ENCODE results near the gene ATG5.

Gene ATG5

GRCh38 chr6:106180208-106180607 is 145.4 kb downstream of the ATG5 start:
- no peak for DNase-seq (ENCODE audit: low read depth)

DNA sequence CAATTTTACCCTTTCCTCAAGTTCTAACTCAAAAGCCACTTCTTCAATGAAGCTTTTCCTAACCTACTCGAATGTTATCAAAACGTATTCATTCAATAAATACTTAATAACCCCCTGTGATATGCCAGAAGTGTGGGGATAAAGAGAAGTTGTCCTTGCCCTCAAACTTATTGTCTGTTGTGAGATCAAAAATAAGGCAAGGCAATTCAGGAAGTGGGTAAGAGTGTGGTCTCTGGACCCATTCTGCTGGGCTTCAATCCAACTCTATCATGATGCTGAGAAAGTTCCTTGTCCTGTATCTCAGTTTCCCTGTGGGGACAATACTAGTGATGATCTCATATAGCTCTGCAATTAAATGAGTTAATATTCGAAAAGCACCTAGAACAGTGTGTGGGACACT is 146.7 kb downstream of the ATG5 start:
- no peak for DNase-seq (ENCODE audit: low read depth)

GRCh38 chr6:106177786-106178185 is 147.8 kb downstream of the ATG5 start:
- DNase-seq (ENCODE audit: low read depth): no peak

- DNase-seq (ENCODE audit: low read depth): no peak
Measured at GRCh38 chr6:106173124-106173879, 152.3 kb downstream of the ATG5 start.

- no peak for DNase-seq (ENCODE audit: low read depth)
Measured at GRCh38 chr6:106170030-106170791, 155.3 kb downstream of the ATG5 start.

DNA sequence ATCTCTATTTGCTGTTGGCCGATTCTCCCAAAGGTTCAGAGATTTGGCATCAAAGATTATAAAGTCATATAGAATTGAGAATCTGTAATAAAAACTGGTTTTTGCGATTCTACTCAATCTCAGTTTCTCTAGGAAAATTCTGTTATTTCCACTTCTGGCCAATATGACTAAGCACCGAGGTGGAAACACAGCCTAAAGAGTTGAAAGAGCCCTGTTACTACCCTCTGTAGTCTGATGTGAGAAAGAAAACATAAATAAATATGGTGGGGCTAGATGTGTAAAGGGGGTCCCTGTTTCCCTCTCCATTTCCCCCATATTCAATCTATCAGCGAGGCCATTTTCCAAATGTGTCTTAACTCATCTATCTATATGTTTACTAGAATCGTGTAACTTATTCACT is 156.0 kb downstream of the ATG5 start:
- no peak for DNase-seq (ENCODE audit: low read depth)

DNA sequence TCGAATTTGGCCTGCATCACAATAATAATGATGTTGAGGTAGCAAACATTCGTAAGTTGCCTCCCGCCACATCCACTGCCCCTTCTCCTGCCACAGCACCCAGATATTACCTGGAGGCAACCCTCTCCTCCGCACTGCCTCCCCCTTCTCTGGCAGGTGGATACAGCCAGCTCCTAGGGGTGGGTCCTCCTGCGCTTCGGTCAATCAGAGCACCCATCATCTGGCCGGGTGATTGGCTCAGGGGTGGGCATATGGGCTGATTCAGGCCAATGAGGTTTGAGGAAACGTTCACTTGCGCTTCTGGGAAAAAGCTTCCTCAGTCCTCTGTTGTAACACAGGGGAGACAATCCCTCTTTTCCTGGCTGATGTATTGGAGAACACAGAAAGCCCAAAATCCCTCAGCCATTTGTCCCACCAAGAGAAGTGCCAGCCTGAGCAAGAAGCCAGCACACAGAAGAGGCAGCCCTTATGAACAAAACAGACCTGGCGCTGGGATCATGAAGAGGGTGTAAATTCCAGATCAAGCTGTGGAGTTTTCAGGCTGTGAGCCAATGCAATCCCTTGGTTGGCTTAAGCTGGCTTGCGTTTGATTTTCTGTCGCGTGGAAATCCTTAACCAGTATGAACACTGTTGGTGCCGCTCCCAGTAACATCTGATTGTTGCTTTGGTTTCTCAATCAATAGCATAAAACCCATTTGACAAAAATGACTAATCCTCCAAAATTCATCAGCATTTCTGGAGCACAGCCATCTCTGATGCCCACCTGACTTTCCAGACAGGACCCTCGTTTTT is 157.3 kb downstream of the ATG5 start:
- no peak for DNase-seq (ENCODE audit: low read depth)

DNA sequence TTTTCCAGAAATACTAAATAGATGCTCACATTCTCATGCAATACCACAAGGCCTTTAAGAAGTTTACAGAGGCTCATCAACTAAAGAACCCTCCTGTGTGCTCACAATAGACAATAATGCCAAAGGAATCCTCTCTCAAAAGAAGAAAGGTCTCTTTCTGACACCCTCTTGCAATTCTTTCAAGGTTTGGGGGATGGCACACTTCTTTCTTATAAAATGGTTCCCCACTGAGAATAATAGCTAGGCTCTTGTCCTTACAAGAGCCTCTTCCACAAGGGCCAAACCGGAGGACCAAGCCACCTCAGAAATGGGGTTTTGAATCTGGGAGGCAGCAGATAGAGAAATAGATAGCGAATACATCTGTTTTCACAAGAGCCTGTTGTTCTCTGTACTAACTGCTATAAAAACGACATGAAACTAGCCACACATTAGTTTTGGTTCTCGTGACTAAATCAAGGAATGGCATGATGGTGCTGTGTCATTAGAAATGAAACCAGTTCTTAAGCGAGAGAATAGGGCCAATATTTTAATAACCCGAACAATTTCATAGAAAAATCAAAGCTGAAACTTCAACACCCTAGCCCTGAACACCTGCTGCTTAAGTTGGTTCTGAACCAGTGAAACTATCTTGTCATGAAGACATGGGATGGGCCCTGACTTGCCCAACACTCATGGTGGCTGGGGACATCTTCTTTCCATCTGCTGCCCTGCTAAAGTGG is 158.3 kb downstream of the ATG5 start:
- no peak for DNase-seq (ENCODE audit: low read depth)

DNA sequence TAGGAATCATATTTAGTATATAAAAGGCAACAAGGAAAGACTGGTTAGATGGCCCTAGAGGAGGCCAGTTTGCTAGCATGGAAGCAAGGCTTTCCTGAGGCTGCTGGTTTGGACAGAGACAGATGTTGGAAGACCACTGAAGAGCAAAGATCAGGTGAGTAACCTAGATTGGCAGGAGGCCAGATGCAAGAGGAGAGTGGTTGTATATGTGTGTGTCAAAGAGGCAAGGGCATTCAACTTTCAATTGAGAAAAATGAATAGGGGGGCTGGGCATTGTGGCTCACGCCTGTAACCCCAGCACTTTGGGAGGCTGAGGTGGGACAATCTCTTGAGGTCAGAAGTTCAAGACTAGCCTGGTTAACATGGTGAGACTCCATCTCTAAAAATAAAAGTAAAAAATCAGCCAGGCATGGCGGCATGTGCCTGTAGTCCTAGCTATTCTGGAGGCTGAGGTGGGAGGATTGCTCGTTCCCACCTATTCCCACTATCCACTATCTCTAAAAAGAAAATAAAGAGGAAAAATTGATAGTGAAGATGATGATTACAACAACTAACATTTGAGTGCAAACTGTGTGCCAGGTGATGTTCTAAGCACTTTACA is 159.6 kb downstream of the ATG5 start:
- DNase-seq (ENCODE audit: low read depth): no peak

GRCh38 chr6:106163966-106164877 is 161.3 kb downstream of the ATG5 start:
- DNase-seq (ENCODE audit: low read depth): no peak

- DNase-seq (ENCODE audit: low read depth): no peak
Measured at GRCh38 chr6:106163446-106163965, 162.1 kb downstream of the ATG5 start.

DNA sequence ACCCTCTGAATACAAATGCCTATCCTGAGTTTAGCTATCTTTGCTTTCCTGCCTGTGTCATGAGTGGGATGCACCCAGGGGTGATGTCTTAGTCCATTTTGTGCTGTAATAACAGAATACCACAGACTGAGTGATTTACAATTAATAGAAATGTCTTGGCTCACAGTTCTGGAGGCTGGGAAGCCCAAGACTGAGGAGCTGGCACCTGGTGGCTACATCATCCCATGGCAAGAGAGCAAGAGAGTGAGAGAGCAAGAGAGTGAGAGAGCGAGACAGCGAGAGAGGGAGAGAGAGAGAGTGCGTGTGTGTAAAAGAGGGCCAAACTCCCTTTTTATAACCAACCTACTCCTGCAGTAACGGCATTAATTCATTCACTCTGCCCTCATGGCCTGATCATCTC is 162.6 kb downstream of the ATG5 start:
- no peak for DNase-seq (ENCODE audit: low read depth)

GRCh38 chr6:106161893-106162292 is 163.7 kb downstream of the ATG5 start:
- DNase-seq (ENCODE audit: low read depth): no peak

DNA sequence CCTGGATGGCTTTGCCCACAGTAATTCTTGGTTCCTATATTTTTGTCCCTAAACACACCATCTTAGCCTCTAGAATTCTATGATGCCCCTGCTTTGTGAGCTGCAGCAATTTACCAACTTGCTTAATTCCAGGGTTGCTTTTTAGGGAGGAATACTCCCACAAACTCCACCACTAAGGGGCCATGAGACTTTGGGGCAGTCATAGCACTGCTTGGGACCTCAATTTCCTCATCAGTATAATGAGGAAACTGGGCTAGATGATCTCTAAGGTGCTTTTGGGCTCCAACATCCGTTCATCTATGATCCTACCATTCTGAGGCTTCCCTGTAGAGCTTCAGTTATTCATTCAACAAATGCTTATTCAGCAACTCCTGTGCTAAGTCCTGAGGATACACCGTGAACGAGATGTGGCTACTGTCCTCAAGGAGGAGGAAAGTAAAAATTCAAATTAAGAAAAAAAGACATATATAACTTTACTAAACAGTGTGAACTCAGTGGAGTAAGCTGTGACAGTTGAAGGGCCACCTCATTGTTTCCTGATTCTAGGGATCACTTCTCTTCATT is 164.2 kb downstream of the ATG5 start:
- DNase-seq (ENCODE audit: low read depth): no peak

DNA sequence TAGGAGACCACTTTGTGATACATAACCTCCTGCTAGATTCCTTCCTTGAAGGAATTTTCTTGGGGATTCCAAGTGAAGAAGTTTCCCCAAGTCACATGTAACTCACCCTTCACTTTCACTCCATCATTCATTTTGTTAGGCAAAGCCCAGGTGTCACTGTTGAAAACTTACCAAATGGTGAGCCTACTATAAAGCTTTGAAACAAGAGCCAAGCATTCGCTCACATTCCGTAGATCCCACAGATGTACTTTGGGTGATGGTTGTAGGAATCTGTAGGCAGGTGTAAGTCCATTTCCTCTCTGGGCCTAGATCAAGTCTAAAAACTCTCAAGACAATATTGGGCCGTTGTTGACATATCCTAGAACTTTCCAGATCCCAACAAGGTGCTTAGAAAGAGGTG is 165.4 kb downstream of the ATG5 start:
- DNase-seq (ENCODE audit: low read depth): no peak

GRCh38 chr6:106159531-106159940 is 166.0 kb downstream of the ATG5 start:
- DNase-seq (ENCODE audit: low read depth): peak; percentile 83

DNA sequence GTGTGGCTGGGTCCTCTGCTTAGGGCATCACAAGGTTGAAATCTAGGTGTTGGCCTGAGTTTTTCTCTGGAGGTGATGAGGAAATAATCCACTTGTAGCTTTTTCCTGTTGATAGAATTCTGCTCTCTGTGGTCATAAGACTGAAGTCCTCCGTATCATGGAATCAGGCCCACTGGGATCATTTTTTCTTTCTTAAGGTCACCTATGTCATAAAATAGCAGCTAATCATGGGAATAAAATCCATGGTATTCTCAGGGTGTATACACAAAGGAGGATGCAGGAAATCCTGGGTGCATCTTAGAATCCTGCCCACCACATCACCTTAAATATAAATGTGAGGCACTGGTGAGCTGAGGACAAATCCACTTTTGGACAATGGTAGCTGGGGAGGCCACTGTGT is 166.7 kb downstream of the ATG5 start:
- no peak for DNase-seq (ENCODE audit: low read depth)

- DNase-seq (ENCODE audit: low read depth): no peak
Measured at GRCh38 chr6:106156863-106157262, 168.7 kb downstream of the ATG5 start.

DNA sequence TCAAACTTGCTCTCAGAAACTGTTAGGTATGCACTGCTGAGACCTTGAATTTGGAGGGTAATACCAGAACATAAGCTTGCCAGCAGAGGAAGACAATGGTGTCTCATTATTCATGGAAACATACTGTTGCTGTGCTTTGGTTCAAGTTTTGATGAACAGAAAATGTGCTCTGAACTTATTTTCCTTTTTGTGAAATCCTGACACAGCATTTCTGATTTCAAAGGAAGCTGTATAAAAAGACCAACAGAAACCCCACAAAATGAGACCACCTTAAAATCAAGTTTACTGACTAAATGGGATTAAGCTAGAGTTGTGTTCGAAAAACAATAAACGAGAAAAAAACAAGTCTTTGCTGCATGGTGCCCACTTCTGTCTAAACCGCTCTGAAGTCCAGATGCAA is 169.1 kb downstream of the ATG5 start:
- no peak for DNase-seq (ENCODE audit: low read depth)

- DNase-seq (ENCODE audit: low read depth): no peak
Measured at GRCh38 chr6:106155219-106155830, 170.2 kb downstream of the ATG5 start.

All from HS-5 (cell line).